Psoas muscle (tissue), 8 donors: ENCODE measurements around the gene ABR. TPM values are rescaled to one million over a fixed set of nuclear protein-coding genes. Genes with fewer than 3 reads are reported as not detected.
A peak's percentile ranks its signal among the peaks of the same experiment; 100 is the strongest.

Experiments used
- ATAC-seq, 4 donors: fragments of 200-7000 bp; cut with Tn5 transposase; one replicate each; pipeline ENCODE4 v1.9.1; 2020; ENCODE audit warnings: moderate library complexity in 3 of 4, mild to moderate bottlenecking in 2 of 4
- DNase-seq, 2 donors: peaks; one replicate each; pipeline ENCODE4 v3.0.0-alpha.2; 2020
- H3K27ac ChIP-seq: fragments of 200-600 bp; one replicate; pipeline ENCODE4 v1.8.0; 2022
- H3K27me3 ChIP-seq, 3 donors: fragments of 200-600 bp in 1 of 3; one replicate each; pipeline versions ENCODE4 v1.6.1 to v1.8.0; 2013 to 2022; ENCODE audit warnings: low read length in 2 of 3, mild to moderate bottlenecking in 2 of 3, moderate library complexity in 1 of 3; ENCODE audit not compliant: insufficient read depth in 3 of 3
- H3K36me3 ChIP-seq, 2 donors: fragments of 200-600 bp in 1 of 2; one replicate each; pipeline versions ENCODE4 v1.6.1 to v1.8.0; 2013 to 2022; ENCODE audit warnings: low read depth in 1 of 2, mild to moderate bottlenecking in 1 of 2, moderate library complexity in 1 of 2; ENCODE audit not compliant: insufficient read depth in 1 of 2
- H3K4me1 ChIP-seq: fragments of 200-600 bp; one replicate; pipeline ENCODE4 v1.8.0; 2022
- H3K4me3 ChIP-seq: fragments of 200-600 bp; one replicate; pipeline ENCODE4 v1.8.0; 2022; ENCODE audit warnings: mild to moderate bottlenecking
- H3K9me3 ChIP-seq: fragments of 200-600 bp; one replicate; pipeline ENCODE4 v1.8.0; 2022
- WGBS, 3 donors: extraction: QIAGEN DNeasy Blood & Tissue Kit; methylation state at CpG; one replicate each; pipeline versions ENCODE4 v1.1.6 to v1.1.7; 2013; 5-methylcytosine and 5-hydroxymethylcytosine counted together
- intact Hi-C, 2 donors: fragments of 100-400 bp; cut with DNase I; formaldehyde crosslinking; loops; one replicate each; pipeline versions ENCODE4 v1.11.0 to v1.14.2; 2022
- polyA plus RNA-seq, 3 donors: library from polyadenylated mRNA; stranded (reverse); fragments of 200-250 nt; gene quantifications; one replicate each; pipeline ENCODE4 v1.2.3, GENCODE V29; 2013
- total RNA-seq, 4 donors: library from RNA; stranded (reverse); fragmentation: NEBNext Ultra II Directional in 2 of 4; extraction: Animal tissue kit (Norgen Biotek cat#: 25700) in 2 of 4; gene quantifications; one replicate each; pipeline versions ENCODE4 v1.2.1 to v1.2.4, GENCODE V29; 2021 to 2023
- TF ChIP-seq, protein P1 (sequence below): fragments of 200-600 bp; IDR thresholded peaks from one replicate; pipeline ENCODE4 v1.8.0; 2022; ENCODE audit warnings: antibody characterized with exemption
- donor health status: healthy with polysubstance abuse.
- donor health status: DM: no; HTN: no; CAD: no; lungs with moderate emphysema.
- donor health status: Bipolar disorder and iron deficiency.
- donor health status: healthy.
- donor health status: DM: yes; HTN: yes; CAD: no.
- donor health status: DM: no; HTN: no; CAD: no.
- donor health status: DM: no; HTN: no; CAD: no.
- donor health status: DM: yes; HTN: yes; CAD: no.

ABR gene
- total and polyA plus RNA-seq, 7 donors, result 5.8 to 25.4 (median 9.8) TPM

DNA sequence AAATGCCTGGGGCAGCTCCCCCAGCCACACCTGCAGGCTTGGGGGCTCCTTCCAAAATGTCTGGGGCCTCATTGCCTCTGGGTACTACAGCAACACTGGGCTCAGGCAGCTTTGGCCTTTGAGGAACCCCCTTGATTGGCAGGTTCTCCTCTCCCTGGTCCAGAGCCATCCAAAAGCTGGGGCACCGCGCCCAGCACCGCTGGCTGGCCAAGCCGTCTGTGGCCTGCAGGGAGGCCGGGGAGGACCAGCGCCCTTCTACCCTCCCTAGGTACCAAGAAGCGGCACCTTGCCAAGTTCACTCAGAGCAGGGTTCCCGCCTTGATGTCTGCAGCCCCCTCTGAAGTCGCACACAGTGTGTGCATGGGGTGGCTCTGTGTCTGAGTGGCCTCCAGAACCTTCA lies 152.7 kb downstream of the ABR start:
- TF ChIP-seq, protein P1, sequence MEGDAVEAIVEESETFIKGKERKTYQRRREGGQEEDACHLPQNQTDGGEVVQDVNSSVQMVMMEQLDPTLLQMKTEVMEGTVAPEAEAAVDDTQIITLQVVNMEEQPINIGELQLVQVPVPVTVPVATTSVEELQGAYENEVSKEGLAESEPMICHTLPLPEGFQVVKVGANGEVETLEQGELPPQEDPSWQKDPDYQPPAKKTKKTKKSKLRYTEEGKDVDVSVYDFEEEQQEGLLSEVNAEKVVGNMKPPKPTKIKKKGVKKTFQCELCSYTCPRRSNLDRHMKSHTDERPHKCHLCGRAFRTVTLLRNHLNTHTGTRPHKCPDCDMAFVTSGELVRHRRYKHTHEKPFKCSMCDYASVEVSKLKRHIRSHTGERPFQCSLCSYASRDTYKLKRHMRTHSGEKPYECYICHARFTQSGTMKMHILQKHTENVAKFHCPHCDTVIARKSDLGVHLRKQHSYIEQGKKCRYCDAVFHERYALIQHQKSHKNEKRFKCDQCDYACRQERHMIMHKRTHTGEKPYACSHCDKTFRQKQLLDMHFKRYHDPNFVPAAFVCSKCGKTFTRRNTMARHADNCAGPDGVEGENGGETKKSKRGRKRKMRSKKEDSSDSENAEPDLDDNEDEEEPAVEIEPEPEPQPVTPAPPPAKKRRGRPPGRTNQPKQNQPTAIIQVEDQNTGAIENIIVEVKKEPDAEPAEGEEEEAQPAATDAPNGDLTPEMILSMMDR, result no peak
- Histone ChIP-seq H3K27me3 (peaks cover 0 to 5% (median 0%) of the 10 kb centered on the region in 3 donors), H3K27ac (no peak overlapping the region), H3K4me3 (no peak overlapping the region), H3K9me3 (no peaks in the 10 kb centered on the region), H3K36me3 (no peaks in the 10 kb centered on the region), H3K4me1 (peaks cover 39% of the 10 kb centered on the region)
- ATAC-seq, result no peak
- no peak for DNase-seq
- intact Hi-C loops, result no loop called here
- WGBS, 3 donors, result 42 to 74% (median 59%) methylated on average over 9 of the region's 9 CpGs

DNA sequence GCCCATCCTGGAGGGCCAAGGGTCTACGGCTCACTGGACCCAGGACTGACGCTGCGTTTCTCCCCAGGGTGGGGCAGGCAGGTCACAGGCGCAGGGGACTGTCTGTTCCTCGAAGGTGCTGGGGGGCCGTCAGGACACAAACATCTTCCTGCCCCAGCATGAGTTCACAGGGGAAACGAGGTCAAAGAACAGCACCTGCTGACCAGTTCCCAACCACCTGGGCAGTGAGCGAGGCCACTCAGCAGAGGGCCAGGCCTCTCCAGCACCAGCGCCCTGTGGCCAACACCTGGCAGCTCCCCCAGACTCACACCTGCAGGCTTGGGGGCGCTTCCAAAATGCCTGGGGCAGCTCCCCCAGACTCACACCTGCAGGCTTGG lies 153.2 kb downstream of the ABR start:
- TF ChIP-seq, protein P1, result no peak
- Histone ChIP-seq H3K4me1 (peaks cover 40% of the 10 kb centered on the region), H3K9me3 (no peaks in the 10 kb centered on the region), H3K27me3 (peaks cover 0 to 6% (median 0%) of the 10 kb centered on the region in 3 donors), H3K27ac (no peak overlapping the region), H3K36me3 (no peaks in the 10 kb centered on the region), H3K4me3 (no peak overlapping the region)
- ATAC-seq, result no peak
- no peak for DNase-seq
- intact Hi-C loops, result loop anchor here in 1 of 2 donors (1.0 kb wide), 1 partner anchor 18 kb away; no protein-coding TSS in a partner anchor
- 86 to 90% (median 87%) methylated on average over 10 of the region's 10 CpGs for WGBS, 3 donors

DNA sequence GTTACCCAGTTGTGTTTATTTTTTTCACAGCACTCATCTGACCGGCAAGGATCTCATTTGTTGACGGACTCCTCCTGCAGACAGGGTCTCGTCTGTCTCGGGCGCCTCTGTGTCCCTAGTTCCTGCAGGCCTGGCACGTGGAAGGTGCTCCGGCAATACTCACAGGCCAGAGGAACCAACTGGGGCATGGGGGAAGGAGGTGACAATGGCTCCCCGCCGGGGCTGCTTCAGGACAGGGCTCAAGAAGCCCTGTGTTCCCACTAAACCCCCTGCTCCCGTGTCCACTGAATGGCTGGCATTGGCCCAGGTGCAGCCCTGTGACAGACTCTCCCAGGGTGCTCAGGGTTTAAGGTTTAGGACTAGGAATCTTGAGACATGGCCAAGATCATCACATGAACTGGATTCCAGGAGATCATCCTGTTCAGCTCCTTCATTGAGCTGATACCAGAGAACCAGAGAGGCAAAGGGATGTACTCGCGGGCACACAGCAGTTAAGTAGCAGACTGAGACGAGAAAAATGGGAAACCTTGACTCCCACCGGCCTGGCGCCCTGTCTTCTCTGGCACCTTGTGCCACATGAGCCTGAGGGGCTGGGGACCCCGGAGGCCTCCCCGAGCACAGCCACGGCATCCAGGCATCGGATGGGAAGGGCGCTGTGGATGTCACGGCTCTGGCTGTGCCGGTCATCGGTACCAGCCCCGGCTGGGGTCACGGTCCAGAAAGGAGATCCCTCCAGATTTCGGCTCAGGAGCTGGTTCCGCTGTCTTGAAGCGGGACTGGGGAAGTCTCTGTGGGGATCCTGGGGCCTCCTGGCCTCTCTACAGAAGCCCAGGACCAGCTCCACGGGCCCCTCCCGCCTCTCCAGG lies 153.8 kb downstream of the ABR start:
- TF ChIP-seq, protein P1, result no peak
- ATAC-seq, result no peak
- WGBS, 3 donors, result 86 to 93% (median 87%) methylated on average over 29 to 30 of the region's 30 CpGs
- Histone ChIP-seq H3K4me1 (peaks cover 36% of the 10 kb centered on the region), H3K27ac (no peak overlapping the region), H3K4me3 (no peak overlapping the region), H3K36me3 (no peaks in the 10 kb centered on the region), H3K27me3 (peaks cover 0 to 4% (median 0%) of the 10 kb centered on the region in 3 donors), H3K9me3 (no peaks in the 10 kb centered on the region)
- DNase-seq, result peak in 1 of 2 donors; percentile 51
- intact Hi-C loops, result loop anchor here in 1 of 2 donors (1.0 kb wide), 1 partner anchor 18 kb away; no protein-coding TSS in a partner anchor

DNA sequence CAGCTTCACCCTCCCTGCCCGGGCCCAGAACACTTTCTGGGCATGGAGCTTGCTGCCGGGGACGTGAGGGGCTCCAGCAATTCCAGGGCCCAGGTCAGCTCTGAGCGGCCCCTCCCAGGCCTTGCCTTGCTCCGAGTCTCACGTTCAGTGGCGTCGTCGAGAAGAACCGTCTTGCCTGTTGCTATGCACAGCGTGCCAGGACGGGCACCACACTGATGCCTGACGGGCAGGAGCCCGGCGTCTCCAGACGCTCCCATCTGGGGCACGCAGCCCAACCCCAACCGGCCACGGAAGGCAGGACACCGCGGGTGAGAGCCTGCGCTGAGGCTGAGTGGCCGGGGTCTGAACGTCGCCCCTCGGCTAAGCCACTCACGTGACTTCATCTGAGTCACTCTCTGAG lies 155.7 kb downstream of the ABR start:
- Histone ChIP-seq H3K9me3 (no peaks in the 10 kb centered on the region), H3K27ac (no peak overlapping the region), H3K36me3 (no peaks in the 10 kb centered on the region), H3K4me1 (peaks cover 22% of the 10 kb centered on the region), H3K4me3 (no peak overlapping the region), H3K27me3 (peaks cover 0 to 4% (median 0%) of the 10 kb centered on the region in 3 donors)
- TF ChIP-seq, protein P1, result no peak
- peak in 1 of 2 donors; percentile 52 for DNase-seq
- 93 to 94% (median 93%) methylated on average over 27 of the region's 27 CpGs for WGBS, 3 donors
- intact Hi-C loops, result no loop called here
- ATAC-seq, result no peak
